ENCODE data around the gene GNG12. TPM values are rescaled to one million over a fixed set of nuclear protein-coding genes. Genes with fewer than 3 reads are reported as not detected.

GNG12 gene
- total RNA-seq, 2 experiments from 2014 or later, result not detected

DNA sequence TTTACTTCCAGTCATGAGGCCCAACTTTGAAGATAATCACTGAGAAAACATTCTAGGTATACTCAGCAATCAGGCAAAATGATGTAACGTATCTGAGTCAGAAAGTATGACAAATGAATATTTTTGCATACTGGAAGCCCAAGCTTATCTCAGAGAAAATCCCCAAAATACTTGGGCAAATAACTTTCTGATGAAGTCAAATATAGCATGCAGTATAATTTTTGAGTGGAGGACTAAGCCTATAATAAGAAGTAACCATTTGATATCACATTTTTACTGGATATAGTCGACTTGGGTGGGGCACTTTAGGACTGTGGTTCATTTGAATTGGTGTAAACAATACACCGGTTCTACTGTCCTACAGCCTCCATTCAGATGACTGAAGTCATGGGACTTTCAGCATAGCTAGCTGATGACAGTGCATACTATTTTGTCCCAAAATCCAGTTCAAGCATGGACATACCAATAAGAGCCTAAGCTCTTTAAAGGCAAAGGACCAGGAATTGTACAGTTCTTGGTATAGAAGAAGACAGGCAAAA, 150.5 kb downstream of the GNG12 start:
- DNase-seq (no peak), ATAC-seq (no peak)
- no peaks in the 10 kb centered on the region for H3K27me3 Mint-ChIP-seq
- POLR2A ChIA-PET, result interaction anchor here (5.0 kb wide), 1 partner anchor 8 kb away, joined by 33 read pairs; no protein-coding TSS in a partner anchor
- peaks cover 12% of the 10 kb centered on the region for H3K36me3 Mint-ChIP-seq (ENCODE audit: low read depth)
- H3K4me1 Mint-ChIP-seq (ENCODE audit: low read depth), result peaks cover 34% of the 10 kb centered on the region
- H3K27ac Mint-ChIP-seq, result peak overlapping the region; percentile 30
- CTCF ChIA-PET, result interaction anchor here (1.3 to 4.3 kb wide), 4 partner anchors 77 to 182 kb away, joined by 3 to 30 read pairs (median 10); no protein-coding TSS in a partner anchor
- no peak for TF ChIP-seq CTCF (IDR thresholded peaks at IDR 0.05)
- intact Hi-C loops (cut with micrococcal nuclease), result loop anchor here (10.0 kb wide), 1 partner anchor 348 kb away; no protein-coding TSS in a partner anchor
- no peaks in the 10 kb centered on the region for H3K9me3 Mint-ChIP-seq
- no peak overlapping the region for H3K4me3 Mint-ChIP-seq

GRCh38 chr1:67680486-67680885, 152.8 kb downstream of the GNG12 start:
- peaks cover 26% of the 10 kb centered on the region for H3K4me1 Mint-ChIP-seq (ENCODE audit: low read depth)

DNA sequence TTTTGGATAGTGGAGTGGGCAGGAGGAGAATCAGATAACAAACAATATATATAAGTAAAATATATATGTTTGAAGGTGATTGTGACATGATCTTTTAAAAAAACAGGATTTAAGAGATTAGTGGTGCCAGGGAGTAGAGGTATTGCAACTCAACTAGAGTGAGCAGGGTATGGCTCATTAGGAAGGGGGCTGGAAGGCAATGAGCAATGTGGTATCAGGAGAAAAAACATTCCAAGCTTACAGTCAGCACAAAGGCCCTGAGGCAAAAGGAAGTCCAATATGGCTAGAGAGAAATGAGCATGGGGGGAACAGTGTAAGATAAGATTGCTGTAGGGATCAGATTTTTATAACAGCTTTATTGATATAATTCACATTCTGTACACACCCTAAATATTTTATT, 153.6 kb downstream of the GNG12 start:
- H3K9me3 Mint-ChIP-seq, result no peaks in the 10 kb centered on the region
- H3K36me3 Mint-ChIP-seq (ENCODE audit: low read depth), result no peaks in the 10 kb centered on the region
- no peak overlapping the region for H3K4me3 Mint-ChIP-seq
- intact Hi-C loops (cut with micrococcal nuclease), result loop anchor here (10.0 kb wide), 1 partner anchor 345 kb away; no protein-coding TSS in a partner anchor
- H3K4me1 Mint-ChIP-seq (ENCODE audit: low read depth), result peaks cover 34% of the 10 kb centered on the region
- H3K27ac Mint-ChIP-seq, result no peak overlapping the region
- TF ChIP-seq CTCF (IDR thresholded peaks at IDR 0.05), result no peak
- CTCF ChIA-PET, result no interaction called here
- H3K27me3 Mint-ChIP-seq, result no peaks in the 10 kb centered on the region
- DNase-seq, result no peak
- POLR2A ChIA-PET, result no interaction called here
- ATAC-seq, result no peak

More at GRCh38 chr1:67680486-67680885, 152.8 kb downstream of the GNG12 start:
- no peak for ATAC-seq
- Mint-ChIP-seq H3K27me3 (no peaks in the 10 kb centered on the region), H3K27ac (no peak overlapping the region), H3K4me3 (no peak overlapping the region), H3K9me3 (no peaks in the 10 kb centered on the region), H3K36me3 (ENCODE audit: low read depth) (no peaks in the 10 kb centered on the region)
- intact Hi-C loops (cut with micrococcal nuclease), result loop anchor here (10.0 kb wide), 1 partner anchor 346 kb away; no protein-coding TSS in a partner anchor
- CTCF ChIA-PET, result no interaction called here
- no peak for TF ChIP-seq CTCF (IDR thresholded peaks at IDR 0.05)
- POLR2A ChIA-PET, result no interaction called here
- no peak for DNase-seq

- Mint-ChIP-seq H3K4me1 (ENCODE audit: low read depth) (peaks cover 27% of the 10 kb centered on the region), H3K27ac (no peak overlapping the region), H3K4me3 (no peak overlapping the region), H3K36me3 (ENCODE audit: low read depth) (no peaks in the 10 kb centered on the region), H3K9me3 (no peaks in the 10 kb centered on the region), H3K27me3 (peaks cover 2% of the 10 kb centered on the region)
- ATAC-seq (no peak), DNase-seq (no peak)
- intact Hi-C loops (cut with micrococcal nuclease), result no loop called here
- ChIA-PET POLR2A (no interaction called here), CTCF (interaction anchor here (0.9 to 3.9 kb wide), 3 partner anchors 82 to 118 kb away, joined by 4 to 11 read pairs (median 6); no protein-coding TSS in a partner anchor)
- TF ChIP-seq CTCF (IDR thresholded peaks at IDR 0.05), result no peak
These were observed 155.3 kb downstream of the GNG12 start for GRCh38 chr1:67677930-67678329.

GRCh38 chr1:67677408-67677807, 155.9 kb downstream of the GNG12 start:
- no peaks in the 10 kb centered on the region for H3K9me3 Mint-ChIP-seq
- POLR2A ChIA-PET, result no interaction called here
- CTCF ChIA-PET, result interaction anchor here (2.1 to 3.9 kb wide), 2 partner anchors 83 to 116 kb away, joined by 8 to 11 read pairs; no protein-coding TSS in a partner anchor

More at GRCh38 chr1:67677408-67677807, 155.9 kb downstream of the GNG12 start:
- ATAC-seq (no peak), DNase-seq (no peak)
- Mint-ChIP-seq H3K27ac (no peak overlapping the region), H3K27me3 (peaks cover 2% of the 10 kb centered on the region), H3K4me1 (ENCODE audit: low read depth) (peaks cover 22% of the 10 kb centered on the region), H3K36me3 (ENCODE audit: low read depth) (no peaks in the 10 kb centered on the region), H3K4me3 (no peak overlapping the region)
- intact Hi-C loops (cut with micrococcal nuclease), result no loop called here
- no peak for TF ChIP-seq CTCF (IDR thresholded peaks at IDR 0.05)
